GM19324 (cell line): Measurements from ENCODE around the gene H6PD.

Experiments
- ATAC-seq: cut with Tn5 transposase; IDR thresholded peaks from one replicate; pipeline ENCODE4 v1.9.1; 2021; ENCODE audit warnings: mild to moderate bottlenecking, moderate library complexity; ENCODE audit not compliant: unreplicated experiment, low FRiP score

Gene H6PD

GRCh38 chr1:9271861-9272595, 37.5 kb downstream of the H6PD start:
- ATAC-seq, result no peak

GRCh38 chr1:9273177-9273576, 38.6 kb downstream of the H6PD start:
- no peak for ATAC-seq

- ATAC-seq, result no peak
These were observed 40.6 kb downstream of the H6PD start for GRCh38 chr1:9275161-9275560.

GRCh38 chr1:9275567-9276034, 41.0 kb downstream of the H6PD start:
- peak; percentile 87 for ATAC-seq

GRCh38 chr1:9278116-9278515, 43.5 kb downstream of the H6PD start:
- no peak for ATAC-seq

- no peak for ATAC-seq
These were observed 44.1 kb downstream of the H6PD start for GRCh38 chr1:9278585-9279153.

- ATAC-seq, result no peak
These were observed 44.7 kb downstream of the H6PD start for GRCh38 chr1:9279172-9279840.

GRCh38 chr1:9280015-9280860, 45.7 kb downstream of the H6PD start:
- ATAC-seq, result no peak

- ATAC-seq, result no peak
These were observed 46.7 kb downstream of the H6PD start for GRCh38 chr1:9281071-9281827.

GRCh38 chr1:9281908-9282695, 47.5 kb downstream of the H6PD start:
- ATAC-seq, result no peak

GRCh38 chr1:9282696-9282955, 48.1 kb downstream of the H6PD start:
- ATAC-seq, result no peak

GRCh38 chr1:9284061-9284460, 49.5 kb downstream of the H6PD start:
- no peak for ATAC-seq

- no peak for ATAC-seq
These were observed 52.0 kb downstream of the H6PD start for GRCh38 chr1:9286556-9286955.

- ATAC-seq, result no peak
These were observed 54.5 kb downstream of the H6PD start for GRCh38 chr1:9289090-9289534.

GRCh38 chr1:9289711-9290485, 55.3 kb downstream of the H6PD start:
- no peak for ATAC-seq

- ATAC-seq, result no peak
These were observed 57.4 kb downstream of the H6PD start for GRCh38 chr1:9291914-9292360.

GRCh38 chr1:9292361-9293240, 58.0 kb downstream of the H6PD start, which contains the start of gene SPSB1:
TSS of gene SPSB1 (plus strand) at chr1:9292894. CDS start at chr1:9355892, 62,998 bp downstream.
- peak; percentile 43 for ATAC-seq

- no peak for ATAC-seq
These were observed 58.6 kb downstream of the H6PD start for GRCh38 chr1:9293241-9293532.
